CD8-positive, alpha-beta memory T cell (primary cell): ENCODE measurements around the gene CLASRP. TPM values are rescaled to one million over a fixed set of nuclear protein-coding genes. Genes with fewer than 3 reads are reported as not detected.
"Not testable (repeated sequence)": the region's sequence is repeated elsewhere in the genome, so short reads cannot be mapped to it uniquely, and the experiment has no call there.

Experiments
- CTCF ChIA-PET: fragments of 350-600 bp; sonication (Branson Sonifier 250); formaldehyde crosslinking; loops from one replicate; lab custom pipeline; 2021; ENCODE audit warnings: antibody characterized with exemption; lab: Charles Lee
- POLR2A ChIA-PET: fragments of 350-600 bp; sonication (Branson Sonifier 250); formaldehyde crosslinking; loops from one replicate; lab custom pipeline; 2021; ENCODE audit warnings: antibody characterized with exemption; lab: Charles Lee
- DNase-seq, 5 donors: peaks; one replicate each; pipeline versions ENCODE4 v3.0.0 to v3.0.0-alpha.2; 2020 to 2022; ENCODE audit warnings: mixed read lengths in 1 of 5
- H3K27ac ChIP-seq: one replicate; pipeline ENCODE4 v1.7.0; 2013; ENCODE audit warnings: low read depth, mild to moderate bottlenecking, low read length, moderate library complexity
- H3K27me3 ChIP-seq: 2 replicates; pipeline ENCODE4 v1.7.0; 2013; ENCODE audit warnings: low read length, mild to moderate bottlenecking; ENCODE audit not compliant: insufficient read depth, poor library complexity, severe bottlenecking
- H3K36me3 ChIP-seq: 2 replicates; pipeline ENCODE4 v1.7.0; 2013; ENCODE audit warnings: mild to moderate bottlenecking, low read length, moderate library complexity; ENCODE audit not compliant: insufficient read depth
- H3K4me1 ChIP-seq: 2 replicates; pipeline ENCODE4 v1.7.0; 2013; ENCODE audit warnings: mild to moderate bottlenecking, low read length, moderate library complexity; ENCODE audit not compliant: insufficient read depth
- H3K4me3 ChIP-seq: 2 replicates; pipeline ENCODE4 v1.7.0; 2013; ENCODE audit warnings: mild to moderate bottlenecking, low read length
- H3K9me3 ChIP-seq: 2 replicates; pipeline ENCODE4 v1.7.0; 2013; ENCODE audit warnings: mild to moderate bottlenecking, low read length
- H3K27ac Mint-ChIP-seq, 8 donors: one replicate each; pipeline ENCODE4 v1.8.0; 2020 to 2021; ENCODE audit warnings: mixed read lengths in 8 of 8, mild to moderate bottlenecking in 6 of 8, inconsistent platforms in 3 of 8, moderate library complexity in 3 of 8
- H3K27me3 Mint-ChIP-seq, 2 donors: one replicate each; pipeline ENCODE4 v1.8.0; 2020 to 2021; ENCODE audit warnings: mixed read lengths in 2 of 2, mild to moderate bottlenecking in 1 of 2, moderate library complexity in 1 of 2
- H3K36me3 Mint-ChIP-seq, 3 donors: one replicate each; pipeline ENCODE4 v1.8.0; 2020 to 2021; ENCODE audit warnings: mixed read lengths in 3 of 3, inconsistent platforms in 1 of 3, mild to moderate bottlenecking in 1 of 3
- H3K4me1 Mint-ChIP-seq, 3 donors: one replicate each; pipeline ENCODE4 v1.8.0; 2020 to 2021; ENCODE audit warnings: mixed read lengths in 3 of 3, inconsistent platforms in 1 of 3, mild to moderate bottlenecking in 1 of 3
- H3K4me3 Mint-ChIP-seq, 7 donors: one replicate each; pipeline ENCODE4 v1.8.0; 2020 to 2021; ENCODE audit warnings: mixed read lengths in 7 of 7, mild to moderate bottlenecking in 6 of 7, moderate library complexity in 4 of 7, inconsistent platforms in 2 of 7
- H3K9me3 Mint-ChIP-seq, 5 donors: one replicate each; pipeline ENCODE4 v1.8.0; 2020 to 2022; ENCODE audit warnings: mixed read lengths in 5 of 5, mild to moderate bottlenecking in 3 of 5, moderate library complexity in 2 of 5, inconsistent platforms in 1 of 5
- polyA plus RNA-seq: library from polyadenylated mRNA; unstranded; fragments of 300-500 nt; fragmentation: Illumina TruSeq; gene quantifications from one replicate; pipeline ENCODE4 v1.2.3, GENCODE V29; 2021
- total RNA-seq, 2 experiments: library from RNA; stranded (reverse); gene quantifications; one replicate each; pipeline ENCODE4 v1.2.3, GENCODE V29; 2021

The CLASRP gene
- total and polyA plus RNA-seq, 3 experiments from 2014 or later, result 7.9 to 84.1 (median 75.5) TPM

DNA sequence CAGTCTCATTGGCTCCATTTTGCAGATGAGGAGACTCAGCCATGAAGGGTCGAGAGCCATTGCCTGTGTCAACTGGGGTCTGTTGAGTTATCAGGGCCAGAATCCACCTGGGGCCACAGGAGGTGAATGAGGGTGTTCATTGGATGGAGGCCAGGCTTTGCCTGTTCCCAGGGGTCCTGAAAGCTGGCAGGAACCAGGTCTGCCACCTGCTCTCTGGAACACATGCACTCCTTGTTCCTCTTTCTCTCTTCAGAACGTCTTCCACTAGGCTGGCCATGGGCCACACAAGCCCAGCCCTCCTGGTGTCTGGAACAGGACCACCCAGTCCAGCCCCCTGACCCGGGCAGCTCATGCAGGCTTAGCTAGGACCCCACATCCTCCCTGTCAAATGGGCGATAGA lies 75.3 kb downstream of the CLASRP start:
- CTCF ChIA-PET, result no interaction called here
- Mint-ChIP-seq H3K4me1 (peaks cover 31 to 65% (median 39%) of the 10 kb centered on the region in 3 donors), H3K4me3 (no peak overlapping the region), H3K27ac (peak overlapping the region in 2 of 8 donors; percentile 22 to 77), H3K9me3 (no peaks in the 10 kb centered on the region), H3K27me3 (no peaks in the 10 kb centered on the region), H3K36me3 (peaks cover 0 to 5% (median 0%) of the 10 kb centered on the region in 3 donors)
- Histone ChIP-seq H3K36me3 (no peaks in the 10 kb centered on the region), H3K4me3 (no peak overlapping the region), H3K9me3 (no peaks in the 10 kb centered on the region), H3K27me3 (no peaks in the 10 kb centered on the region), H3K27ac (no peak overlapping the region), H3K4me1 (peaks cover 29% of the 10 kb centered on the region)
- POLR2A ChIA-PET, result no interaction called here
- no peak for DNase-seq

DNA sequence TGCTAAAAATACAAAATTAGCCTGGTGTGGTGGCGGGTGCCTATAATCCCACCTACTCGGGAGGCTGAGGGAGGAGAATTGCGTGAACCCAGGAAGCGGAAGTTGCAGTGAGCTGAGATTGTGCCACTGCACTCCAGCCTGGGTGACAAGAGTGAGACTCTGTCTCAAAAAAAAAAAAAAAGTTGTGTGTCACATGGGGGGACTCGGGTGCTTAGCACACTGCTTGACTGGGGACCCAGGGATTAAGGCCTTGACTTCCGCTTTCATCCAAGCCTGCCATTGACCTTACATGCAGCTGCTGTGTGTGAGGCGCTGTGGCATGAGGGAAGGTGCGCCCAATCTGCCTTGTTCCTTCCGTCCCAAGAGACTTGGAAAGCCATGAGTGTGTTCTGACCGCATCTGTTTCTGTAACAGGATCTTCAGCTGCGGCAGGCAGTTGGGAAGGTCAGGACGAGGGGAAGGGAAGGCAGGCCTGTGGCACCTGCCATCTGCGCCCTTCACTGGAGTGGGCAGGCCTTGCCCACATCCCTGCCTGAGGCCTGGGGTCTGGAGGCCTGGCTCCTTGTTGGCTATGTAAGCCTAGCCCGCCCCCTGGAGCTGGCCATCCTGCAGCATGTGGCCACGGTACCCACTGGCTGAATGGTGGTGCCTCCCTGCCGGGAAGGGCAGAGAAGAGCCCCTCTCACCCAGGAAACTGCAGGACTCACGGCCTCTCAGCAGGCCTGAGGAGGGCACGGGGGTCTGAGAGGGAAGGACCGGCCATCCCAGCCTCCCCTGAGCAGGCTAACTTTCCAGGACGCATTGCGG lies 77.2 kb downstream of the CLASRP start:
- Histone ChIP-seq H3K27me3 (no peaks in the 10 kb centered on the region), H3K27ac (no peak overlapping the region), H3K4me3 (no peak overlapping the region), H3K9me3 (no peaks in the 10 kb centered on the region), H3K4me1 (peaks cover 29% of the 10 kb centered on the region), H3K36me3 (no peaks in the 10 kb centered on the region)
- Mint-ChIP-seq H3K9me3 (no peaks in the 10 kb centered on the region), H3K4me3 (peak overlapping the region in 1 of 7 donors; percentile 36), H3K27me3 (no peaks in the 10 kb centered on the region), H3K27ac (peak overlapping the region in 1 of 8 donors; percentile 74), H3K36me3 (peaks cover 0 to 5% (median 0%) of the 10 kb centered on the region in 3 donors), H3K4me1 (peaks cover 36 to 67% (median 48%) of the 10 kb centered on the region in 3 donors)
- ChIA-PET CTCF (no interaction called here), POLR2A (no interaction called here)
- no peak for DNase-seq

DNA sequence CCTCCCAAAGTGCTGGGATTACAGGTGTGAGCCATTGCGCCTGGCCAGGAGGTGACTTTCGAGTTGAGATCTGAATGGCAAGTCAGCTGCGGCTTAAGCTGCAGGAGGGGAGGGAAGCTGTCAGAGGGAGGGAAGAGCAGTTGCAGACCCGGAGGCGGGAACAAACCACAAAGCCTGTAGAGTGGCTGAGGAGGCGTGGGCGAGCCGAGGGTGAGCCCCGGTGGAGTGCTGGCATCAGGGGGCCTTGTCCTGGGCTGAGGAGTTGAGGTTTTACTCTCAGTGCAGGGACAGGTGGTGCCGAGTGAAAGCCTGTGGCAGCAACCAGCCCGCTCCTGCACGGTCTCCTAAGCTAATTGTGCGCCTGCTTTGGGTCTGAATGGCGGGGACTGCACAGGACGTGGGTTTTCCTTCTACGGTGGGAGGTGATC lies 78.3 kb downstream of the CLASRP start:
- CTCF ChIA-PET, result interaction anchor here (1.0 to 1.5 kb wide), 3 partner anchors 9 to 19 kb away, joined by 3 to 5 read pairs (median 4); no protein-coding TSS in a partner anchor
- Mint-ChIP-seq H3K27ac (peak overlapping the region in 6 of 8 donors; percentile 54 to 94 (median 82)), H3K4me1 (peaks cover 43 to 73% (median 54%) of the 10 kb centered on the region in 3 donors), H3K9me3 (no peaks in the 10 kb centered on the region), H3K4me3 (peak overlapping the region in 6 of 7 donors; percentile 23 to 73 (median 64)), H3K36me3 (peaks cover 0 to 3% (median 0%) of the 10 kb centered on the region in 3 donors), H3K27me3 (no peaks in the 10 kb centered on the region)
- Histone ChIP-seq H3K4me1 (peaks cover 29% of the 10 kb centered on the region), H3K36me3 (no peaks in the 10 kb centered on the region), H3K27ac (no peak overlapping the region), H3K9me3 (no peaks in the 10 kb centered on the region), H3K4me3 (no peak overlapping the region), H3K27me3 (no peaks in the 10 kb centered on the region)
- DNase-seq, result peak in 1 of 5 donors; percentile 43
- POLR2A ChIA-PET, result interaction anchor here (0.7 to 1.7 kb wide), 2 partner anchors 14 to 25 kb away, joined by 3 to 4 read pairs; no protein-coding TSS in a partner anchor

DNA sequence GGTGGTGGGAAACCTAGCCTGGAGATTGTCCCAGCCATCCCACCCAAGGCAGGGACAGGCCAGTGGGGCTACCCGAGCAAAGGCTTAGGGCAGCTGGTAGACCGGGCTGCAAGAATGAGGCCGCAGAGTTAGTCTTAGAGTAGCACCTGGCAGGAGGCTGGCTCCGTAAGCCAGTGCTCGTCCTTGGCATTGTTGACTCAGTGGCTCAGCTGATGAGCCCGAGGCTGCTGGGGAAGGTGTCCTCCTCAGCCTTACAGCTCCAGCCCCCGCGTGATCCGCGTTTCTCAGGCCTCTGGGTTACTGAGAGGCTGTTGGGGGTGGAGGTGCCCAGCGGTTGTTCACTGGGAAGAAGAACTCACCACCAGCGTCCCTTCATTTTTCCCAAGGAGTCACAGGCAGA lies 78.8 kb downstream of the CLASRP start:
- POLR2A ChIA-PET, result interaction anchor here (1.7 kb wide), 1 partner anchor 26 kb away, joined by 4 read pairs; no protein-coding TSS in a partner anchor
- CTCF ChIA-PET, result interaction anchor here (1.0 to 1.5 kb wide), 3 partner anchors 9 to 18 kb away, joined by 3 to 5 read pairs (median 4); no protein-coding TSS in a partner anchor

DNA sequence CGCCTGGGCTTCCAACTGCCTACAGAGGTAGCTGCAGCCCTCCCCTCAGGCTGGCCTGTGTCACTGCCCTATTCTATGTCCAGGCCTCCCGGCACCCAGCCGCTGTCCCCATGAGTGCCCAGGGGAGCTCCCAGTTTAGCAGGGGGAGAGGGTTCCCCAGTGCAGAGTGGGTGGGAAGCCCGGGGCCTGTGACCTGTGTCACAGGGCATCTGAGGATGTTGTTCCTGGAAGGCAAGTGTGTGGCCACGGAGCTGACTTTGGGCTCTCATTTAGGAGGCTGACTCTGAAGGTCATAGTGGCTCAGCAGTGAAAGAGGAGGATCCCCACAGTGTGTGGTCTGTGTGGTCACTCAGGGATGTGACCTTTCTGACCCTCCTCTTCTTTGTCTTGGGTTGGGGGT lies 79.3 kb downstream of the CLASRP start:
- Mint-ChIP-seq H3K36me3 (peaks cover 0 to 3% (median 0%) of the 10 kb centered on the region in 3 donors), H3K27ac (peak overlapping the region in 3 of 8 donors; percentile 26 to 61 (median 54)), H3K4me1 (peaks cover 46 to 78% (median 60%) of the 10 kb centered on the region in 3 donors), H3K4me3 (peak overlapping the region in 2 of 7 donors; percentile 31 to 32), H3K27me3 (no peaks in the 10 kb centered on the region), H3K9me3 (no peaks in the 10 kb centered on the region)
- peaks cover 29% of the 10 kb centered on the region for H3K4me1 ChIP-seq
- POLR2A ChIA-PET, result interaction anchor here (1.7 kb wide), 1 partner anchor 26 kb away, joined by 4 read pairs; no protein-coding TSS in a partner anchor
- H3K36me3 ChIP-seq, result no peaks in the 10 kb centered on the region
- H3K27me3 ChIP-seq, result no peaks in the 10 kb centered on the region
- no peaks in the 10 kb centered on the region for H3K9me3 ChIP-seq
- CTCF ChIA-PET, result interaction anchor here (1.3 to 1.5 kb wide), 2 partner anchors 8 to 15 kb away, joined by 4 to 5 read pairs; no protein-coding TSS in a partner anchor
- H3K27ac ChIP-seq, result no peak overlapping the region
- H3K4me3 ChIP-seq, result no peak overlapping the region
- no peak for DNase-seq

More for the DNA sequence above, 78.8 kb downstream of the CLASRP start:
- peak overlapping the region in 2 of 7 donors; percentile 31 to 69 for H3K4me3 Mint-ChIP-seq
- Histone ChIP-seq H3K4me1 (peaks cover 29% of the 10 kb centered on the region), H3K36me3 (no peaks in the 10 kb centered on the region), H3K27me3 (no peaks in the 10 kb centered on the region), H3K4me3 (no peak overlapping the region), H3K9me3 (no peaks in the 10 kb centered on the region), H3K27ac (no peak overlapping the region)
- H3K36me3 Mint-ChIP-seq, result peaks cover 0 to 3% (median 0%) of the 10 kb centered on the region in 3 donors
- no peaks in the 10 kb centered on the region for H3K9me3 Mint-ChIP-seq
- no peaks in the 10 kb centered on the region for H3K27me3 Mint-ChIP-seq
- DNase-seq, result no peak
- H3K4me1 Mint-ChIP-seq, result peaks cover 46 to 76% (median 59%) of the 10 kb centered on the region in 3 donors
- H3K27ac Mint-ChIP-seq, result peak overlapping the region in 1 of 8 donors; percentile 87

DNA sequence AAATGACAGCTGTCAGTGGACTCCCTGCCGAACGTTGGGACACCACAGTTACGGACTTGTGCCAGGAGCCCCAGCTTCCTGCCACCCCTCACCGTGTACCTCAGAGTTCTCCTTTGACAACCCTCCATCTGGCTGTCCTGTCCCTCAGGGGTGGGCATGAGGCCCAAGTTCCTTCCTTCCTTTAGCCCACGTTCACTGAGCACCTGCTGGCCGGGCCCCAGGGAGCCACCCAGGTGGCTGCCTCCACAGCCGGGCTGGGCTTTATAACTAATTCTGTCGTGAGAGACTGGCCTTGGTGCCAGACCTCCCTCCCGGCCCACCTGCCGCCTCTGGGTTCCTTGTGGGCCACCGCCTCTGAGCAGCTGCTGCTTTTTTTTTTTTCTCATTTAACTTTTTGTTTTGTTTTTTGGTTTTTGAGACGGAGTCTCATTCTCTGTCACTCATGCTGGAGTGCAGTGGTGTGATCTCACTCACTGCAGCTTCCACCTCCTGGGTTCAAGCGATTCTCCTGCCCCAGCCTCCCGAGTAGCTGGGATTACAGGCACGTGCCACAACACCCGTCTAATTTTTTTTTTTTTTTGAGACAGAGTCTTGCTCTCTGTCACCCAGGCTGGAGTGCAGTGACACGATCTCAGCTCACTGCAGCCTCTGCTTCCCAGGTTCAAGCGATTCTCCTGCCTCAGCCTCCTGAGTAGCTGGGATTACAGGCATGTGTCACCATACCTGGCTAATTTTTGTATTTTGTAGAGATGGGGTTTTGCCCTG lies 79.9 kb downstream of the CLASRP start:
- not testable (repeated sequence) for H3K27me3 ChIP-seq, H3K4me3 ChIP-seq, H3K9me3 ChIP-seq, H3K9me3 Mint-ChIP-seq, DNase-seq, H3K27me3 Mint-ChIP-seq, H3K36me3 Mint-ChIP-seq, H3K36me3 ChIP-seq, H3K27ac ChIP-seq
- Mint-ChIP-seq H3K4me1 (peaks cover 46 to 79% (median 60%) of the 10 kb centered on the region in 3 donors), H3K27ac (peak overlapping the region in 5 of 8 donors; percentile 43 to 73 (median 61)), H3K4me3 (peak overlapping the region in 4 of 7 donors; percentile 13 to 46 (median 26))
- H3K4me1 ChIP-seq, result peaks cover 29% of the 10 kb centered on the region
- POLR2A ChIA-PET, result interaction anchor here (1.7 kb wide), 1 partner anchor 27 kb away, joined by 4 read pairs; no protein-coding TSS in a partner anchor
- CTCF ChIA-PET, result interaction anchor here (1.3 to 1.5 kb wide), 2 partner anchors 8 to 15 kb away, joined by 4 to 5 read pairs; no protein-coding TSS in a partner anchor

DNA sequence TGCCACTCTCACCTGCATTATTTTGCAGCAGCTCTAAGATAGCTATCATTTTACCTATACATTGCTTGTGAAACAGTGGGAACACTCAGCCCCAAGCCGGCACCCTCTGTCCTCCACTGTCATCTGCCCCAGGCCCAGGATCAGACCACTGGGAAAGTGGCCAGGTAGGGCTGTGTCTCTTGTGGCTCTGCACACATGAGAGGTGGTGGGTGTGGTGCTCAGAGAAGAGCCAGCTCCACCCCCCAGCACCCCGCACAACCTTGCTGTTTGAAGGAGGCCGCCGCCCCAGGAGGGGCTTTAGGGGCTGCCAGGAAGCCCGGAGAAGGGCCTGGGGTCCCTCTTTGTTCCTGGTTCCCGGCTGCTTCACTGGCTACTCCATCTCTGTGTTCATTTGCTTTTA lies 80.7 kb downstream of the CLASRP start:
- CTCF ChIA-PET, result no interaction called here
- H3K4me3 Mint-ChIP-seq, result peak overlapping the region in 2 of 7 donors; percentile 20 to 46
- H3K4me1 ChIP-seq, result peaks cover 29% of the 10 kb centered on the region
- no peak overlapping the region for H3K4me3 ChIP-seq
- no peaks in the 10 kb centered on the region for H3K27me3 ChIP-seq
- peaks cover 51 to 80% (median 60%) of the 10 kb centered on the region in 3 donors for H3K4me1 Mint-ChIP-seq
- no peaks in the 10 kb centered on the region for H3K27me3 Mint-ChIP-seq
- H3K9me3 Mint-ChIP-seq, result no peaks in the 10 kb centered on the region
- DNase-seq, result no peak
- no peaks in the 10 kb centered on the region for H3K36me3 ChIP-seq
- H3K9me3 ChIP-seq, result no peaks in the 10 kb centered on the region
- peaks cover 0 to 3% (median 0%) of the 10 kb centered on the region in 3 donors for H3K36me3 Mint-ChIP-seq
- POLR2A ChIA-PET, result no interaction called here
- H3K27ac Mint-ChIP-seq, result peak overlapping the region in 3 of 8 donors; percentile 23 to 73 (median 38)
- H3K27ac ChIP-seq, result no peak overlapping the region
